ENCODE data around the gene HIVEP3.

GRCh38 chr1:41464885-41465284 lies 453.8 kb downstream of the HIVEP3 start:
- TF ChIP-seq POLR2A (IDR thresholded peaks at IDR 0.05; ENCODE audit: low read depth, low read length) (no peak), TAF1 (IDR thresholded peaks at IDR 0.05; ENCODE audit: low read depth, low read length) (no peak)

All from GM12891 (cell line).